HG02759 (cell line): Measurements from ENCODE around the gene EZR.

Source experiments
- ATAC-seq: cut with Tn5 transposase; IDR thresholded peaks from one replicate; pipeline ENCODE4 v1.9.1; 2021; ENCODE audit warnings: mild to moderate bottlenecking, moderate library complexity; ENCODE audit not compliant: unreplicated experiment

Gene EZR

GRCh38 chr6:158737710-158738615, 81.2 kb downstream of the EZR start:
- ATAC-seq, result no peak

GRCh38 chr6:158737082-158737709, 82.0 kb downstream of the EZR start:
- no peak for ATAC-seq

GRCh38 chr6:158735009-158735408, 84.2 kb downstream of the EZR start:
- no peak for ATAC-seq

- ATAC-seq, result no peak
Measured at GRCh38 chr6:158730541-158730907, 88.6 kb downstream of the EZR start.

GRCh38 chr6:158729906-158730540, 89.1 kb downstream of the EZR start:
- no peak for ATAC-seq

- ATAC-seq, result no peak
Measured at GRCh38 chr6:158725704-158726103, 93.5 kb downstream of the EZR start.

GRCh38 chr6:158722176-158722729, 96.9 kb downstream of the EZR start:
- ATAC-seq, result no peak

- ATAC-seq, result no peak
Measured at GRCh38 chr6:158718461-158719046, 100.6 kb downstream of the EZR start.

- ATAC-seq, result peak; percentile 57
Measured at GRCh38 chr6:158717341-158718330, 101.5 kb downstream of the EZR start.
